Fibroblast of skin of right quadriceps (primary cell): Measurements from ENCODE around the gene NMNAT2.
A peak's percentile ranks its signal among the peaks of the same experiment; 100 is the strongest.

Experiments
- DNase-seq: peaks from one replicate; pipeline ENCODE4 v3.0.0-alpha.2; 2013

NMNAT2 gene

DNA sequence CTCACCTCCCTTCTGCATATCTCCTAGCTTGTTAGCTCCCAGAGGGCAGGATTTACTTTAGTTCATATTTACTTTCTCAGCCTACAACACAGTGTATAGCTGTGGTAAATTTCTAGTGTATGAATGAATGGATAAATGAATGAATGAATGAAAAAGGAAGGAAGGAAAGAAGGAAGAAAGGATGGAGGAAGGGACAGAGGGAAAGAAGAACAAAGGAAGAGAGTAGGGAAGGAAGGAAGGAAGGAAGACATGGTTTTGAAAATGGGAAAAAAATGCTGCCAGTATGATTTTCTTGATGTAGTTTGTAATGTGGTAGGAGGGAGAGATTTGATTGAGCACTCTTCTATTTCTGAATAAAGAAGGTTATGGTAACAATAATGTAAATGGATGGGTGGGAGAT lies 185.1 kb downstream of the NMNAT2 start:
- DNase-seq, result no peak

DNA sequence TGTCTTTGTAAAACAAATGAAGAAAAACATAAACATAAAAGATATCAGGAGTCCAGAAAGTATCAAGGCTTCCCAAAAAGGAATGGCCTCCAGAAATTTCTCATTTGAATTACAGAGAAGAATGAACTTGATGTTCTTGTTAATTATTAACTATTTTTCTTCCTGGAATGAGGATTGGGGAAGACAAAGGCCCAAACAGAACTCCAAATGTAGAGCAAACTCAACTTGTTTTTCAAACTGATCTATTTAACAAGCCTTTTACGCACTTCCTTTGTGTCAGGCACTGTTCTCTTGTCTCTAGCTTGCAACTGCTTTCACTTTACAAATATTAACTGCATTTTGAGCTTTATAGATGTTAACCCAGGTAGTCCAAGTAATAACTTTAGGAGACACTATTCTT lies 186.6 kb downstream of the NMNAT2 start:
- no peak for DNase-seq

DNA sequence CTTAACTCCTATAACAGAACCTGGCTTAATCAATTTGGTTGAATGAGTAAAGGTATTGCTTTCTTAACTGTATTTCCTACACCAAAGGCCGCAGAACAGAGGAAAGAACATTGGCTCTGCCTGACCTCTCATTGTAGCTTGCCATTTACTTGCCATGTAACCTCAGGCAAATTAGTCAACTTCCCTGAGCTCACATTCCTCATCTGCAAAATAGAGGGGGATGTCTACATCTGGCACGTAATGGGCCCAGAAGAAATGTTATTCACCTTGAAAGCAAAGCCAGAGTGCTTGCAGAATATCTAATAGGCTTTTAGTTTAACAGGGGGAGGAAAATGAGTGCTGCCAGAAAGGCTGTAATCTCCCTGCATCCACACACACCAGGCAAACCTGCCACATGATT lies 187.8 kb downstream of the NMNAT2 start:
- peak; percentile 51 for DNase-seq

DNA sequence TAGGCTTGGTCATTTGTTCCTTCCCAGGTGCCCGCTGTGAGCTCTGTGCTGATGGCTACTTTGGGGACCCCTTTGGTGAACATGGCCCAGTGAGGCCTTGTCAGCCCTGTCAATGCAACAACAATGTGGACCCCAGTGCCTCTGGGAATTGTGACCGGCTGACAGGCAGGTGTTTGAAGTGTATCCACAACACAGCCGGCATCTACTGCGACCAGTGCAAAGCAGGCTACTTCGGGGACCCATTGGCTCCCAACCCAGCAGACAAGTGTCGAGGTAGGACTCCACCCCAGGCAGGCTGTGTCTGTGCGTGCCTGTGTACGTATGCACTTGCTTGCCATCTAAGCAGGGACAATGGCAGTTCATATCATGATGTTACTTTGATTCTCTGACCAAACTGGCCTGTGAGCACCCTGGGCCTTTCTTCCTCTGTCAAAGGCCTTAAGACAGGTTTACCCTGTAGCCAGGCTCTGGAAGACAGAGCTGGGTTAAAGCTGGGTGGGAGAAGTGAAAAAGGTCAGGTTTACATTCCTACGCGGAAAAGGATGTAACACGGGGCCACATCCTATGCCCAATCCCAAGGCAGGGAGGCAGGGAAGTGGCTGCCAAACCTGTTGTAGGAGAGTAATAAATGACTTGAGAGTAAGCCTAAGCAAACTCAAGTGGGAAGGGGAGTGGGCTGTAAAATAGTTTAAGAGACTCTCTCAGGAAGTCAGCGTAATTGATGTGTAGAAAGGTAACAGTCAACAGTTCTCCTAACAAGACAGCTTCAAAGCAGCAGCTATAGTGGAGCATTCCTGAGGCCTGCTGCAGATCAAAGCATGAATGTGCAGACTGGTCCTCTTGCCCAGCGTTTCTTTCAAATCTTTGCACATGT lies 189.6 kb downstream of the NMNAT2 start:
- no peak for DNase-seq

DNA sequence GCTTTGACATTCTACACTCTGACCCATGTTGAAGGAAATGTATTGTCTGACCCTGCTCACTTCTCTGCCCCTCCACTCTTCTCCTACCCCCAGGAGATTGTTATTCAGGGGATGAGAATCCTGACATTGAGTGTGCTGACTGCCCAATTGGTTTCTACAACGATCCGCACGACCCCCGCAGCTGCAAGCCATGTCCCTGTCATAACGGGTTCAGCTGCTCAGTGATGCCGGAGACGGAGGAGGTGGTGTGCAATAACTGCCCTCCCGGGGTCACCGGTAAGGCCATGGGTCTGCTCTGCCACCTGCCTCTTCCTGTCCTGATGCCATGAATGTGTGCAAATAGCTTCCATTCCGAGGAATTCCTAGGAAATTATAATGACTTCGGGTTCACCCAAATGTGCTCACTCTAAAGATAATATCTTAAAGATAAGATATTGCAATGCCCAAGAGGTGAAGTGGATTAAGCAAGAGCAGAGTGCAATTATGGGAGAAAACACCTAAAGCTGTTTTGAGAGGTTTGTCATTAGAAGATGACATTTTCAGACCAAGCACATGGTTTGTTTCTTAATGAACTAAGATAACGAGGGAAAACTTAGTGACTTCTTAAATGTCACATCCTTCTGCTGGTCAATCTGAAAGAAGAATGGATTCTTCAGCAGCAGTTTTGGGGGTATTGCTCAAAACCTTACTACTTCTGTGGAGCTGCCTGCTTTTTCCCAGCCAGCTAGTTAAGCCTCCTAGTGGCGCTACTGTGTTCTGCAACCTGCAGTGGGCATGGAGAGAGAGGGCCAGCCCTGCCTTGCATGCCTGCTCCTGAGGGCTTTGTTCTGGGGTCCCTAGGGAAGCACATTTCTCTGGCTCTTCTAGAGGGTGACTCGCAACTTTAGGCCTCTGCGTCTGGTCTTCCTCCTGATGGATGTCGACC lies 190.5 kb downstream of the NMNAT2 start:
- DNase-seq, result peak; percentile 40

DNA sequence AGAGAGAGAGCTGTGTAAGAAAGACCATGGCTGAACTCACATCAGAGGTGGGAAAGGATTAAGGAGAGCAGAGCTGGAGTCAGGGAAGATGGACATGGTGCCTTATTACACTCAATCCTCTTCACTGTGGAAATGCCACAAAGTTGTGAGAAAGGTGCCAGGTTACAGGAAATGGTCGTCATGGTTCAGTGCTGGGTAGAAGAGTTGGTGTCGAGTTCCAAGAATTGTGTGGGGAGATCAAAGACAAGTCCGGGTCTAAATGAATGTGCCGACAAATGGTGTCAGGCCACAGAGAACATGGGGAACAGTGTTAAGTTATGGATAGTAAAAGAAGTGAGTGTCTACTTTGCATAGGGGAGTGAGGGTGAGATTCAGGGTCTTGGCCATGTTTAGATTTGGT lies 191.2 kb downstream of the NMNAT2 start:
- no peak for DNase-seq

DNA sequence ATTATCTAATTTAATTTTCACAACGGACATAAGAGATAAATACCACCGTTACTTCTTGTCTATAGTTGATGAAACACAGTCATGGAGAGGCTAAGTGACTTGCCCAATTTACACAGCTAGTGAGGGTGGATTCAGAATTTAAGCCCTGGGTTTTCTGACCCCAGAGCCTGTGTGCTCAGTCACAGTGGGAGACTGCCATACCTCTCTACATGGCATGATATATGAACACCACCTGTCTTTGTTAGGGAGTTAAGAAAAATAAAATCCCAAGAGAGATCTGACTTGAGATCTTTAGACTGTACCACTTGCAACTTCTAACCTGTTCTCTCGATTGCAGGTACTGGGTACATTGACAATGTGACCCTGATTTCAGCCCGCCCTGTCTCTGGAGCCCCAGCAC lies 191.8 kb downstream of the NMNAT2 start:
- no peak for DNase-seq

DNA sequence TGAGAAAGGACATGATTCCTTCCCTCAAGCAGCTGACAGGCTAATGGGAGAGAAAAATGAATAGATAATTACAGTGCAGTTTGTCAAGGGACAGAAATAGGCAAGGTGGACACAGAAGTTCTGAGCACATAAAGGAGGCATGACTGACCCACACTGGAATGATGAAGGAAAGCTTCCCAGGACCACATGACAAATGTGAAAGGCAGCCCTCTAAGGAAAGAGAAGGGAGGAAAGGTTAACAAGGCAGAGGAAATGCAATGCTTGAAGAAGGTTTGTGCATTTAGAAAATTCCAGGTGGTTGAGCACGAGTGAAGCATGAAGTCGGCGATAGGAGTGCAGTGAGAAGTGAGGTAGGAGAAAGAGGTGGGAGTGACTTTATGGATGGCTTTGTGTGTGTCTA lies 194.7 kb downstream of the NMNAT2 start:
- DNase-seq, result no peak

DNA sequence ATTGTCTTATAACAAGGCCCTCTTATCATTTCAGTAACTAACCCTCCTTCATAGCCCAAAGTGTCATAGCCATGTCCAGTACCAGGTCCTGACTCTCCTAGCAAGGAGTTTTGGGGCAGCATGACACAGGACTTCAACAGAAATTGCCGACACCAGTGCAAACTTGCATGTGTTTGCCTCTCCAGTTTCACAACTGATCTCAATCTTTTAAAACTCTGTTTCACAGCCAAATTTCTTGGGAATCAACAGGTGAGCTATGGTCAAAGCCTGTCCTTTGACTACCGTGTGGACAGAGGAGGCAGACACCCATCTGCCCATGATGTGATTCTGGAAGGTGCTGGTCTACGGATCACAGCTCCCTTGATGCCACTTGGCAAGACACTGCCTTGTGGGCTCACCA lies 195.3 kb downstream of the NMNAT2 start:
- DNase-seq, result no peak

DNA sequence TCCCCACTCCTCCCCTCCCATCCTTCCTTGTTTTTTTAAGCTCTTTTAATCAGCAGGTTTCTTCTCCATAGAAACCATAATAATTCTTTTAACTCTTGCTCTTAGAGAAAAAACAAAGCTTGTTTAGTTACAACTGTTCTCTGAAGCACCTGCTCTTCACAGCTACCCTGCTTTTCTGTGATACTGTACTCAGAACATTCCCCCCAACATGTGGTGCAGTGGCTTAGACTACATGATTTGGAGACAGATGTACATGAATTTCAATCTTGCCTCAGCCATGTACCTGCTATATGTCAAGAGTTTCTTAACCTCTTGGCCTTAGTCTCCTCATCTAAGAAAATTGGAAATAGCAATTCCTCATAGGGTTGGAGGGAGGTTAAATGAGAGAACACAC lies 198.6 kb downstream of the NMNAT2 start:
- no peak for DNase-seq

DNA sequence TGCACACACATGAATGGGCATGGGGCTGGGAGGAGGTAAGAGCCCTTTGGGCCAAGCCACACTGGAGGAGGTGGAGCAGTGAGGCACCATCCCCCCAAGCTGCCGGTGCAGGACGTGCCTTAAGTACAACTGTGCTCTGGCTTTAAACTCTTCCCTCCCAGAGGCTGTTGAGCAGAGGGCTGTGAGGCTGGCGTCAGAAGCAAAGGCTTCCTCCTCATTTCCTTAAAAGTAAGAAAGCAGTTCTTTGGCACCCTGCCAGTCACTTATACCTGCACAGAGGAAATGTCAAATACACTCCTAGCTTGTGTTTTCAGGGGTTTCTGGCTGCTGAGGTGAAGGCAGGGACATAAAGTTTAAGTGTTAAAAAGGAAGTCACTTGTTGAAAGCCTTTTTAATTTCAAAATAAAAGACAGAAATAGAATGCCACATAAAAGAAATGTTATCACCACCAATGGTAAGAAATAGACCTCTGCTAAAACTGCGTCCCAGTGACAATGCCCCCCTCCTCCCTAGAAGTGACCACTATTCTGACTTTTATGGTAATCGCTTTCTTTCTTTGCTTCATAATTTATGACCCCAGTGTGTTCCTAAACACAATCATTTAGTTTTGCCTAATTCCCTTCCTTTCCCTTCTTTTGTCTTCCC lies 199.1 kb downstream of the NMNAT2 start:
- DNase-seq, result no peak

DNA sequence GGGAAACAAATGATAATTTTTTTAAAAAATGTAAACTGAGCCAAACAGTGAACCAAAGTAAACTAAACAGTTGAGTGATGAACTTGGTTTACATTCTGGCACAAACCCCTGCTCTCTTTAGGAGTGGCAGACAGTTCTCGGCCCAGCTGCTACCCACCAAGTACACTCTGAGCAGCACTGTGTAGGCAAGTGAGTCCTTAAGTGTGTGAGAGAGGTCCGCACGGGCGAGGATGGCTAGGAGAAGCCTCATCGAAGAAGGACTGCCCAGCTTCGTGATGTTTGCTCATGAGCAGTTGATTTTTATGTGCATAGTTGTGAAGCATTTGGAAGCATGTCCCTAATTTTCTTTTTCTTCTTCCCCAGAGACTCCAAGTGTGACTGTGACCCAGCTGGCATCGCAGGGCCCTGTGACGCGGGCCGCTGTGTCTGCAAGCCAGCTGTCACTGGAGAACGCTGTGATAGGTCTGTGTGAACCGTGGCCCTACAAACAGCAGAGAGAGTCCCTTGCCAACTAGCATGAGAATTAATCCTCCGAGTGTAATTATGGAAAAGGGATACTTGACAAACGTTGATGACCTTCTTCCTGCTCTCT lies 200.1 kb downstream of the NMNAT2 start:
- no peak for DNase-seq

DNA sequence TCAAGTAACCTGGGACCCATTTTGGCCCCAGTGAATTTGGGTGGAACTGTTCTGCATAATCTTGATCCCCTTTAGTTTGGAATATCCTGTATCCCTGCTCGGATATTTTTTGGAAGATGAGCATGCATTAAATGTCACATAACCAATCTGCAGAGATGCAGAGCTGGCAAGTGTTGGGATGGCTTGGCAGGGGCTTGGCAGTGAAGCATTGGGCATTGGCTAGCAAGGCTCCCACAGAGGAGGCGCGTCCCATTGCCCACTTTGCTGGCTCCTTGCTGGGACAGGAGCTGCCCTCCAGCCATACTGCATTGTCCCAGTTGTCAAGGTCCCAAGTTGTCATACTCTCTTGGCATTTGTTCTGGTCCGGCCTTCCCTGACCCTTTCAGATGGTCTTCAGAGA lies 202.2 kb downstream of the NMNAT2 start:
- no peak for DNase-seq

DNA sequence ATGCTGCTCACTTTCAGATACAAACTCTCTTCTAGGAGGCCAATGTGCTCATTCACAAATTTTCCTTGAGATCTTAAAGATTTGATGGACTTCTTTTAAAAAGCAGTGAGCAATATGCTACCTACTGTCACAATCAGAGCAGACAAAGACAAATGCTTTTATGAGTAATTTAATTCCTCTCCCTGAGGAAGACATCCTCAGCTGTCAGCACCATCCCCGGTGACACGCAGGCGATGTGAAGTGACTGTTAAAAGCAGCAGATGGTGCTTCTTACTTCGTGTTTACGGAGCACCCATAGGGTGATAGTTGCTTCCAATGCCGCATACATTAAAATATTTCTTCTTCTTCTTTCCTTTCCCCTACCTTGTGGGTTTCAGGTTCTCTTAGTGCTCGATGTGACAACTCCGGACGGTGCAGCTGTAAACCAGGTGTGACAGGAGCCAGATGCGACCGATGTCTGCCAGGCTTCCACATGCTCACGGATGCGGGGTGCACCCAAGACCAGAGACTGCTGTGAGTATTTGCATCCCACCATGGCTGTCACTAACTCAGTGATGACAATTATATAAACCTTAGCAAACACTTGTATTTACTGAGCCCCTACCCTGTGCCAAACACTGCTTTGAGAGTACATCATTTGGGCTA lies 203.0 kb downstream of the NMNAT2 start:
- no peak for DNase-seq

DNA sequence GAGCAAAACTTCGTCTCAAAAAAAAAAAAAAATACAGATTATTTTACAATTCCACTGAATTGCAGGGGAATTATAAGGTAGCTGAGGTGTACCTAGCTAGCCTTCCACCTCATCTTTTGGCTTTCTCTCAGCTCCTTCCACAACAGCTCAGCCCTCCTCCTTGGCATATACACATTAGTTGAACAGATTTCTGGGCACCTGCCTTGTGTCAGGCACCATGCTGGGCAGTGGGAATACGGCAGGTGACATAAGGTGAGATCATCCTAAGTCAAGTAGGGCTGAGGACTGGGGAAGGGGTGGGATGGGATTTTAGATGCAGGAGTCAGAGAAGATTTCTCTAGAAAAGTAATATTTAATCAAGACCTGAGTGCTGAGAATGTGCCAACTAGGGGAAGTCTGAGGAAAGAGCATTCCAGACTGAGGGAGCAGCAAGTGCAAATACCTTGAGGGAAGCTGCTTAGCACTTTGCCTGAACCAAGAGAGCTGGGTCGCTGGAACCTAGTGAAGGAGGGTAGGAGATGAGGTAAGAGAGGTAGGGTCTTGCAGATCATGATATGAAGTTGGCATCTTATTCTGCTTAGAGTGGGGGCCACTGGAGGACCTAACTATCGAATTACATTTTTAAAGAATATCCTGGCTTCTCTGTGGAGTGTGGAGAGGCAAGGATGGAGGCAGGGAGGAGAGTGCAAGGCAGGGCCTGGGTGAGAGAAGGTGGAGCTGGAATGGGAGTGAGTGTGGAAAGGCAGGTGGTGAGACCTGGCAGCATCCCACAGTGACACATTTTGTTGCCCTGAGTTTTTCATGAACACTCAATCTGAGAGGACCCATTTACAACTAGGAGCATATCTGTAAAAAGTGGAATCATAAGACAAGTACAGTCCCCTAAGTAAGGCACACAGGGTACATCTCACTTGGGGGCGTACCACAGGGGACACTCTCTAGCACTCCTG lies 203.9 kb downstream of the NMNAT2 start:
- DNase-seq, result no peak

DNA sequence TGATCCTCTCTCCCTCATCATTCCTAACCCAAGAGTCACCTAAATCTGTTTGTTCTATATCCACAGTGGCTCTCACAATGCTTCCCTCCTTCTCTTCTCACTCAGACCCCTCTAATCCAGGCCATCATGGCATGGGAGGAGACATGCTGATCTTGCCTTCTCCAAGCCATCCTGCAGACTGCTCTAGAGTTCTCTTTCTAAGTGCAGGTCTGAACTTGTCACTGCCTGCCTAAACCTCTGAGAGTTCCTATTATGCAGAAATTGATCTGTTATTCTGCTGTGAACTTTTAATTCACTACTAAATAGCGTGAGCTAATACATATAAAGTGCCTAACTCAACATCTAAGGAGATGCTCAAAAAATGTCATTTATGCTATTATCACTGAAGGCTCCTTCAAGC lies 205.3 kb downstream of the NMNAT2 start:
- DNase-seq, result no peak

DNA sequence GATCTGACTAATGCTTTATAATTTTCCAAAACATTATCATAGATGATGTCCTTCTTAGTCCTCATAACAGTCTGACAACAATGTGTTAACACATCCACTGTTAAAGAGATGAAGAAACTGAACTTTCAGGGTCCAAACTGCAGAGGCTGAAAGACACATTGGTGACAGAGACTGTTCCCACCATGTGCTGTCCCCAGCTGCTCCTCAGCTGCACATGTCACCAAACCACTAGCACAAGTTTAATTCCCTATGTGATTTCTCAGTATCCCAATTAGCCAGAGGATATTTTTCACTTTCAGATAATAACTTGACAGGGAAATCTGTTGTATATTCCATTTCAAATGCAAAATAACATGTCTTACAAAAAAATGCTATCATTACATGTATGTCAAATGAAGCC lies 207.5 kb downstream of the NMNAT2 start:
- DNase-seq, result no peak

DNA sequence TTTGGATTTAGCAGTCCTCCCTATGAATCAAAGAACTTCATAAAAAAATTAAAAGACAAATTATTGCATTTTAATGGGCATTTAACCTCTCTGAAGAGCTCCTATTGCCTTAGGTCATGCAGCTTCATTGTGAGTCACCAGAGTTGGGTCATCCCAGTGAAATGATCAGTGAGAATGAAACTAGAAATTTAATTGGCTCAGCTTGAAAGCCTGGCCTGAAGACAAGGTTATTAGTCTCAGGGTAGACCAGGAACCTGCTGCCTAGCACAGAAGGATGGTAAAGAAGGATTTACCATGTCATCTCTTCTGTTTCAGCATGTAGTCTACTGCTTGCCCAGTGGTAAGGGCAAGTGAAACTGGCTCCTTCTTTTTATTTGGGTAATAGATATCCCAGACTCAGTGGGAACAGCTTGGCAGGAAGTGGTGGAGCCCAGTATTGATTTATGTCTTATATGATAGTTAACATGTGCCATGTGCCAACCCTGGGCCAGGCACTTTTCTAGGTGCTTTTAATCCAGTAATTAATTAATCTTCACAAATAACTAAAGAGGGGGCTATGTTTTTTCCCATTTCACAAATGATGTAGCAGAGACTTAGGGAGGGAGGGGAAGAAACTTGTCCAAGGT lies 208.5 kb downstream of the NMNAT2 start:
- peak; percentile 78 for DNase-seq

DNA sequence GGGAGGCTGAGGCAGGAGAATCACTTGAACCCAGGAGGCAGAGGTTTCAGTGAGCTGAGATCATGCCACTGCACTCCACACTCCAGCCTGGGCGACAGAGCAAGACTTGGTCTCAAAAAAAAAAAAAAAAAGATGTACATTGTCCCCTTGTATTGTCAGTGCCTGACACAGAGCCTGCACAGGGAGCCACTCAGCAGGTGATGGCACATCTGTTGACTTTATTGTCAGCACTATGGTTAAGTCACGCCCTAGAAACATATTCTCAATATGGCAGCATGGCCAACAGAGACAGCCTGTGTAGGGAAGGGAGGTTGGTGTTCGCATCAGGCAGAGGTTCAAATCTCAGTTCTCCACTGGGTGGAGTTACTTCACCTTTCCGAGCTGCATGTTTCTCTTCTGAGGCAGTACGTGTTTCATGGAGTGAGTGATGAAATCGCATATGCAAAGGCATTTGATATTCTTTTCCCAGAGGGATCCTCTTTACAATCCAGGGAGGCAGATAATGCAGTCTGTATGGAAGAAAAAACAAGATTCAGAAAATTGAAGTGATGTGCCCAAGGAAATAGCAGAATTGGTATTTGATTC lies 211.6 kb downstream of the NMNAT2 start:
- no peak for DNase-seq

DNA sequence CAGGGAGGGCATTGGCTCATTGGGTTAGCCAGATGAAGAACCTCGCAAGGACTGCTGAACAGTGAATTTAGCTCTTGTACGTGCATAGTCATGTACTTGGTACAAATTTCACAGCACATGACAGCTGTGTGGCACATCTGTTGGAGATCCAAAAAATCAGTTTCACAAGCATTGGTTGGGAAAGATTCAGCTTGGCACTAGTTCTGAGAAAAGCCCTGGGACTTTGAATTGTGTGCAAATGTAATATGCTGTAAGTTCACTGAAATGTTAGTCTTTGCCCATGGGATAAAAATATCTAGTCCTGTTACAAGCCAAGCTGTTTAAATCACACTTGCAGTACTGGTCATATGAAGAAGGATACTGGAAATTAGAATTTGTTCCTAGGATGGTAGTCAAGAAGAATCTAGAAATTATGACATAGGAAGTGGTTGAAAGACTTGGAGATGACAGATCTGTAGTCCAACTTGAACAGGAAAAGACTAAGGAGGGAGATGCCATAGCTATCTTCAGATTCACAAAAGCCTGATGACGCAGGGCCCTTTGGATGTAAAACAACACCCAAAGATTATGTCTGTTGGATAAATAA lies 212.9 kb downstream of the NMNAT2 start:
- peak; percentile 69 for DNase-seq
